GM12878 (cell line): ENCODE results near the gene SNX11. TPM values are rescaled to one million over a fixed set of nuclear protein-coding genes. Genes with fewer than 3 reads are reported as not detected.

ENCODE experiments used
- ATAC-seq: fragments of 200-7000 bp; cut with Tn5 transposase; 3 replicates; pipeline ENCODE4 v1.9.1; 2020; ENCODE audit warnings: mild to moderate bottlenecking, moderate library complexity
- BruUV-seq: library from RNA; stranded (reverse); fragments of 400-500 nt; replicated peaks from 2 replicates; lab custom pipeline; 2021; lab: Mats Ljungman, UMichigan
- CTCF ChIA-PET: fragments of 300-600 bp; sonication (Branson Sonifier 250); formaldehyde crosslinking; extraction: SDS; loops from one replicate; lab custom pipeline; 2021; ENCODE audit warnings: inconsistent platforms; lab: Yijun Ruan, JAX
- POLR2A ChIA-PET: fragments of 350-600 bp; formaldehyde crosslinking; extraction: SDS; loops from one replicate; lab custom pipeline; 2021; ENCODE audit warnings: inconsistent platforms; lab: Charles Lee
- RAD21 ChIA-PET: fragments of 300-600 bp; sonication (Branson Sonifier 250); formaldehyde crosslinking; loops from one replicate; lab custom pipeline; 2023; ENCODE audit warnings: antibody characterized with exemption; ENCODE audit not compliant: unreplicated experiment; lab: Charles Lee
- SMC1A ChIA-PET: fragments of 300-600 bp; sonication (Branson Sonifier 250); formaldehyde crosslinking; loops from one replicate; lab custom pipeline; 2023; ENCODE audit not compliant: unreplicated experiment, uncharacterized antibody; lab: Charles Lee
- DNase-seq: peaks from one replicate; pipeline ENCODE4 v3.0.0-alpha.2; 2011; ENCODE audit warnings: low read depth, low spot score
- FAIRE-seq: peaks from 3 replicates; lab custom pipeline; 2011; peaks lifted over from hg19 to GRCh38; lab: Jason Lieb, UNC
- H2AFZ ChIP-seq: 2 replicates; pipeline ENCODE4 v1.6.0; 2011; ENCODE audit warnings: low read depth, low read length, control low read depth; ENCODE audit not compliant: control insufficient read depth
- H3K27ac ChIP-seq: 2 replicates; pipeline ENCODE4 v1.5.1; 2011; ENCODE audit warnings: control low read depth; ENCODE audit not compliant: control insufficient read depth, insufficient read depth
- H3K27me3 ChIP-seq, 2 experiments: replicated peaks in 1 of 2; 2 replicates each; pipeline versions ENCODE4 v1.6.0 to v1.6.1; 2011; ENCODE audit warnings: low read length in 1 of 2; ENCODE audit not compliant: control insufficient read depth in 2 of 2, insufficient read depth in 2 of 2
- H3K36me3 ChIP-seq, 2 experiments: 2 replicates each; pipeline ENCODE4 v1.5.1; 2011; ENCODE audit warnings: low read length in 1 of 2; ENCODE audit not compliant: control insufficient read depth in 2 of 2, insufficient read depth in 2 of 2
- H3K4me1 ChIP-seq: 2 replicates; pipeline ENCODE4 v1.6.1; 2011; ENCODE audit warnings: mild to moderate bottlenecking, low read length, moderate library complexity, mixed read lengths; ENCODE audit not compliant: control insufficient read depth, insufficient read depth
- H3K4me2 ChIP-seq: 2 replicates; pipeline ENCODE4 v1.6.0; 2011; ENCODE audit warnings: control low read depth; ENCODE audit not compliant: control insufficient read depth, insufficient read depth
- H3K4me3 ChIP-seq: fragments of 200-600 bp; sonication (generic); 2 replicates; pipeline ENCODE4 v1.5.1; 2016
- H3K79me2 ChIP-seq: 2 replicates; pipeline ENCODE4 v1.6.0; 2011; ENCODE audit warnings: low read length; ENCODE audit not compliant: control insufficient read depth, insufficient read depth
- H3K9ac ChIP-seq: 2 replicates; pipeline ENCODE4 v1.8.0; 2011; ENCODE audit warnings: low read length, control low read depth, mixed read lengths; ENCODE audit not compliant: control insufficient read depth, insufficient read depth
- H3K9me3 ChIP-seq: replicated peaks from 3 replicates; pipeline ENCODE4 v1.5.1; 2011; ENCODE audit warnings: mild to moderate bottlenecking, low read length; ENCODE audit not compliant: control insufficient read depth, insufficient read depth
- H4K20me1 ChIP-seq: 2 replicates; pipeline ENCODE4 v1.6.0; 2011; ENCODE audit not compliant: control insufficient read depth, insufficient read depth
- CHD1 ChIP-seq: IDR thresholded peaks from 2 replicates; pipeline ENCODE4 v1.6.1; 2012; ENCODE audit warnings: low read depth, low read length, improper control_type of control experiment
- POLR2AphosphoS2 ChIP-seq: IDR thresholded peaks from 2 replicates; pipeline ENCODE4 v1.6.1; 2011; ENCODE audit warnings: low read depth, mild to moderate bottlenecking, low read length, improper control_type of control experiment, moderate library complexity
- POLR2AphosphoS5 ChIP-seq: IDR thresholded peaks from 2 replicates; pipeline ENCODE4 v1.6.1; 2011; ENCODE audit warnings: mild to moderate bottlenecking, low read length, inconsistent platforms
- SMAD1 ChIP-seq: fragments of 450-650 bp; IDR thresholded peaks from 2 replicates; pipeline ENCODE4 v1.6.1; 2018; ENCODE audit warnings: mild to moderate bottlenecking, low read depth; ENCODE audit not compliant: partially characterized antibody
- ZNF24 ChIP-seq: fragments of 450-650 bp; IDR thresholded peaks from 2 replicates; pipeline ENCODE4 v1.6.1; 2017; ENCODE audit warnings: antibody characterized with exemption, mild to moderate bottlenecking
- ZNF622 ChIP-seq: fragments of 450-650 bp; IDR thresholded peaks from 2 replicates; pipeline ENCODE4 v1.6.1; 2017; ENCODE audit warnings: mild to moderate bottlenecking, inconsistent platforms
- WGBS: methylation state at CpG from one replicate; pipeline ENCODE4 v1.1.6; 2016; ENCODE audit warnings: low lambda C conversion rate; ENCODE audit not compliant: insufficient replicate concordance, insufficient coverage; ENCODE audit errors: missing lambda C conversion rate; 5-methylcytosine and 5-hydroxymethylcytosine counted together
- in situ Hi-C: fragments of 300-500 bp; cut with MboI; formaldehyde crosslinking; loops from 9 replicates; pipeline ENCODE4 v1.14.3; 2018; ENCODE audit warnings: mixed read lengths
- intact Hi-C: fragments of 100-400 bp; cut with micrococcal nuclease; formaldehyde crosslinking; loops from one replicate; pipeline ENCODE4 v1.14.2; 2022; ENCODE audit not compliant: unreplicated experiment
- polyA plus RNA-seq, 11 experiments: library from polyadenylated mRNA; depleted of rRNA in 4 of 11; unstranded in 6 of 11; stranded (reverse) in 5 of 11; fragments of >200 nt; fragmentation: Nextera tagmentation in 4 of 11; fragmentation: Illumina TruSeq in 1 of 11; extraction: Ambion mirVana in 4 of 11; extraction: Trizol in 1 of 11; gene quantifications; 1 replicate in 1 of 11; 2 replicates in 10 of 11; pipeline versions ENCODE4 v1.2.1 to v1.2.3, GENCODE V29; 2011 to 2016; ENCODE audit warnings: inconsistent platforms in 2 of 11, missing spikeins in 2 of 11, low read depth in 1 of 11
- total RNA-seq, 4 experiments: library from RNA; depleted of rRNA in 3 of 4; stranded (reverse); fragments of >200 nt in 3 of 4; fragmentation: Illumina TruSeq in 1 of 4; extraction: Trizol in 1 of 4; gene quantifications; 2 replicates each; pipeline versions ENCODE4 v1.2.1 to v1.2.3, GENCODE V29; 2013 to 2021
- TF ChIP-seq, protein P1 (sequence below): fragments of 450-650 bp; IDR thresholded peaks from 2 replicates; pipeline ENCODE4 v1.6.1; 2017; ENCODE audit warnings: mild to moderate bottlenecking, moderate library complexity
- TF ChIP-seq, protein P2 (sequence below): IDR thresholded peaks from 2 replicates; pipeline ENCODE4 v1.6.1; 2011; ENCODE audit warnings: borderline replicate concordance, low read depth, mild to moderate bottlenecking, moderate library complexity, low read length; ENCODE audit not compliant: insufficient read depth, poor library complexity, severe bottlenecking
- TF ChIP-seq, protein P3 (sequence below): fragments of 450-650 bp; conservative IDR thresholded peaks from 2 replicates; pipeline ENCODE4 v1.6.1; 2017; ENCODE audit warnings: mild to moderate bottlenecking, moderate library complexity
- TF ChIP-seq, protein P4 (sequence below): fragments of 450-650 bp; IDR thresholded peaks from 2 replicates; pipeline ENCODE4 v1.6.1; 2017; ENCODE audit warnings: mild to moderate bottlenecking, low read depth, inconsistent platforms; ENCODE audit not compliant: poor library complexity, severe bottlenecking

The SNX11 gene
- total and polyA plus RNA-seq, 10 of the 15 experiments (the other 5 are each of a cell fraction or from before 2014, with no cell fraction given), result 34.2 to 127 (median 61.8) TPM

DNA sequence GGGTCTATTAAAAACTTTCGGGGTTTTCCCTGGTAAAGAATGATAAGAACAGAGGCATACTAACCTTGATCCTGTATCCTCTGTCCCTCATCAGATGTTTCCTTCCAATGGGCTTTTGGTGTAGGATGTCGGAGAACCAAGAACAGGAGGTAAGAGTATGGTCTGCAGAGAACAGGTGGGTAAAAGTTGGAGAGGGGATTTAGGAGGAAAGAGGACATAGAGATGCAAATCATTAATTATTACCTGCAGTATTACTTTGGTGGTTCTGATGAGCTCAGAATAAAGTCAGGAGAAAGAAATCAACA is 4.3 kb downstream of the SNX11 start:
- H3K9ac ChIP-seq, result peak overlapping the region; percentile 85
- in situ Hi-C loops (no loop called here), intact Hi-C loops (no loop called here)
- 0% methylated on average over 2 of the region's 2 CpGs for WGBS
- TF ChIP-seq, protein P1, sequence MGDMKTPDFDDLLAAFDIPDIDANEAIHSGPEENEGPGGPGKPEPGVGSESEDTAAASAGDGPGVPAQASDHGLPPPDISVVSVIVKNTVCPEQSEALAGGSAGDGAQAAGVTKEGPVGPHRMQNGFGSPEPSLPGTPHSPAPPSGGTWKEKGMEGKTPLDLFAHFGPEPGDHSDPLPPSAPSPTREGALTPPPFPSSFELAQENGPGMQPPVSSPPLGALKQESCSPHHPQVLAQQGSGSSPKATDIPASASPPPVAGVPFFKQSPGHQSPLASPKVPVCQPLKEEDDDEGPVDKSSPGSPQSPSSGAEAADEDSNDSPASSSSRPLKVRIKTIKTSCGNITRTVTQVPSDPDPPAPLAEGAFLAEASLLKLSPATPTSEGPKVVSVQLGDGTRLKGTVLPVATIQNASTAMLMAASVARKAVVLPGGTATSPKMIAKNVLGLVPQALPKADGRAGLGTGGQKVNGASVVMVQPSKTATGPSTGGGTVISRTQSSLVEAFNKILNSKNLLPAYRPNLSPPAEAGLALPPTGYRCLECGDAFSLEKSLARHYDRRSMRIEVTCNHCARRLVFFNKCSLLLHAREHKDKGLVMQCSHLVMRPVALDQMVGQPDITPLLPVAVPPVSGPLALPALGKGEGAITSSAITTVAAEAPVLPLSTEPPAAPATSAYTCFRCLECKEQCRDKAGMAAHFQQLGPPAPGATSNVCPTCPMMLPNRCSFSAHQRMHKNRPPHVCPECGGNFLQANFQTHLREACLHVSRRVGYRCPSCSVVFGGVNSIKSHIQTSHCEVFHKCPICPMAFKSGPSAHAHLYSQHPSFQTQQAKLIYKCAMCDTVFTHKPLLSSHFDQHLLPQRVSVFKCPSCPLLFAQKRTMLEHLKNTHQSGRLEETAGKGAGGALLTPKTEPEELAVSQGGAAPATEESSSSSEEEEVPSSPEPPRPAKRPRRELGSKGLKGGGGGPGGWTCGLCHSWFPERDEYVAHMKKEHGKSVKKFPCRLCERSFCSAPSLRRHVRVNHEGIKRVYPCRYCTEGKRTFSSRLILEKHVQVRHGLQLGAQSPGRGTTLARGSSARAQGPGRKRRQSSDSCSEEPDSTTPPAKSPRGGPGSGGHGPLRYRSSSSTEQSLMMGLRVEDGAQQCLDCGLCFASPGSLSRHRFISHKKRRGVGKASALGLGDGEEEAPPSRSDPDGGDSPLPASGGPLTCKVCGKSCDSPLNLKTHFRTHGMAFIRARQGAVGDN, result peak; percentile 5; the same call in 1 of the 2 replicates
- TF ChIP-seq CHD1 (no peak), ZNF24 (0 out of 2 replicates have a peak, but pooled peaks have one; percentile 15), SMAD1 (no peak), POLR2AphosphoS2 (no peak), POLR2AphosphoS5 (peak; percentile 20; the same call in 1 of the 2 replicates), ZNF622 (no peak)
- TF ChIP-seq, protein P2, sequence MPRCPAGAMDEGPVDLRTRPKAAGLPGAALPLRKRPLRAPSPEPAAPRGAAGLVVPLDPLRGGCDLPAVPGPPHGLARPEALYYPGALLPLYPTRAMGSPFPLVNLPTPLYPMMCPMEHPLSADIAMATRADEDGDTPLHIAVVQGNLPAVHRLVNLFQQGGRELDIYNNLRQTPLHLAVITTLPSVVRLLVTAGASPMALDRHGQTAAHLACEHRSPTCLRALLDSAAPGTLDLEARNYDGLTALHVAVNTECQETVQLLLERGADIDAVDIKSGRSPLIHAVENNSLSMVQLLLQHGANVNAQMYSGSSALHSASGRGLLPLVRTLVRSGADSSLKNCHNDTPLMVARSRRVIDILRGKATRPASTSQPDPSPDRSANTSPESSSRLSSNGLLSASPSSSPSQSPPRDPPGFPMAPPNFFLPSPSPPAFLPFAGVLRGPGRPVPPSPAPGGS, result peak; percentile 54
- TF ChIP-seq, protein P3, sequence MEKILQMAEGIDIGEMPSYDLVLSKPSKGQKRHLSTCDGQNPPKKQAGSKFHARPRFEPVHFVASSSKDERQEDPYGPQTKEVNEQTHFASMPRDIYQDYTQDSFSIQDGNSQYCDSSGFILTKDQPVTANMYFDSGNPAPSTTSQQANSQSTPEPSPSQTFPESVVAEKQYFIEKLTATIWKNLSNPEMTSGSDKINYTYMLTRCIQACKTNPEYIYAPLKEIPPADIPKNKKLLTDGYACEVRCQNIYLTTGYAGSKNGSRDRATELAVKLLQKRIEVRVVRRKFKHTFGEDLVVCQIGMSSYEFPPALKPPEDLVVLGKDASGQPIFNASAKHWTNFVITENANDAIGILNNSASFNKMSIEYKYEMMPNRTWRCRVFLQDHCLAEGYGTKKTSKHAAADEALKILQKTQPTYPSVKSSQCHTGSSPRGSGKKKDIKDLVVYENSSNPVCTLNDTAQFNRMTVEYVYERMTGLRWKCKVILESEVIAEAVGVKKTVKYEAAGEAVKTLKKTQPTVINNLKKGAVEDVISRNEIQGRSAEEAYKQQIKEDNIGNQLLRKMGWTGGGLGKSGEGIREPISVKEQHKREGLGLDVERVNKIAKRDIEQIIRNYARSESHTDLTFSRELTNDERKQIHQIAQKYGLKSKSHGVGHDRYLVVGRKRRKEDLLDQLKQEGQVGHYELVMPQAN, result no peak
- TF ChIP-seq, protein P4, sequence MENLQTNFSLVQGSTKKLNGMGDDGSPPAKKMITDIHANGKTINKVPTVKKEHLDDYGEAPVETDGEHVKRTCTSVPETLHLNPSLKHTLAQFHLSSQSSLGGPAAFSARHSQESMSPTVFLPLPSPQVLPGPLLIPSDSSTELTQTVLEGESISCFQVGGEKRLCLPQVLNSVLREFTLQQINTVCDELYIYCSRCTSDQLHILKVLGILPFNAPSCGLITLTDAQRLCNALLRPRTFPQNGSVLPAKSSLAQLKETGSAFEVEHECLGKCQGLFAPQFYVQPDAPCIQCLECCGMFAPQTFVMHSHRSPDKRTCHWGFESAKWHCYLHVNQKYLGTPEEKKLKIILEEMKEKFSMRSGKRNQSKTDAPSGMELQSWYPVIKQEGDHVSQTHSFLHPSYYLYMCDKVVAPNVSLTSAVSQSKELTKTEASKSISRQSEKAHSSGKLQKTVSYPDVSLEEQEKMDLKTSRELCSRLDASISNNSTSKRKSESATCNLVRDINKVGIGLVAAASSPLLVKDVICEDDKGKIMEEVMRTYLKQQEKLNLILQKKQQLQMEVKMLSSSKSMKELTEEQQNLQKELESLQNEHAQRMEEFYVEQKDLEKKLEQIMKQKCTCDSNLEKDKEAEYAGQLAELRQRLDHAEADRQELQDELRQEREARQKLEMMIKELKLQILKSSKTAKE, result no peak
- POLR2A ChIA-PET, result interaction anchor here (0.6 to 3.7 kb wide), 22 partner anchors 9 to 405 kb away, joined by 3 to 32 read pairs (median 4); partner anchors contain the start of genes CBX1 and NFE2L1
- H3K9me3 ChIP-seq, result no peaks in the 10 kb centered on the region
- peak overlapping the region; percentile 97 for H3K4me3 ChIP-seq
- ATAC-seq, result no peak; the same call in 2 of the 3 replicates
- BruUV-seq, result no TSS peak
- no peaks in the 10 kb centered on the region; the same call in none of the 2 replicates for H3K4me1 ChIP-seq
- H3K36me3 ChIP-seq, result peaks cover 0 to 2% of the 10 kb centered on the region in 2 experiments; a peak in 2 of 4 replicates
- peak overlapping the region; percentile 93 for H3K27ac ChIP-seq
- H3K4me2 ChIP-seq, result peak overlapping the region; percentile 88
- no peaks in the 10 kb centered on the region for H4K20me1 ChIP-seq
- FAIRE-seq, result peak; percentile 18
- CTCF ChIA-PET, result interaction anchor here (0.6 to 33.4 kb wide), 27 partner anchors 12 to 814 kb away, joined by 3 to 525 read pairs (median 4); partner anchors contain the start of genes CBX1, CDK5RAP3 and HOXB5
- H2AFZ ChIP-seq, result no peak overlapping the region
- no peak for DNase-seq
- H3K27me3 ChIP-seq, result no peaks in the 10 kb centered on the region
- H3K79me2 ChIP-seq, result peaks cover 75% of the 10 kb centered on the region
- RAD21 ChIA-PET, result interaction anchor here (0.6 to 8.4 kb wide), 26 partner anchors 12 to 535 kb away, joined by 3 to 113 read pairs (median 4); partner anchors contain the start of genes CBX1, NFE2L1 and PNPO
- SMC1A ChIA-PET, result interaction anchor here (0.8 to 7.5 kb wide), 20 partner anchors 11 to 481 kb away, joined by 3 to 66 read pairs (median 4); partner anchors contain the start of genes CBX1 and NFE2L1
